Loucy (cell line): Measurements from ENCODE around the gene TNS2.

Experiments
- CTCF ChIP-seq: fragments of 200-600 bp; sonication (generic); conservative IDR thresholded peaks from 2 replicates; pipeline ENCODE4 v1.5.1; 2014; ENCODE audit warnings: mild to moderate bottlenecking, antibody characterized with exemption, low read length
- EZH2phosphoT487 ChIP-seq: fragments of 200-600 bp; IDR thresholded peaks from 2 replicates; pipeline ENCODE4 v1.6.1; 2018; ENCODE audit warnings: antibody characterized with exemption, mild to moderate bottlenecking, moderate library complexity, borderline replicate concordance

- TF ChIP-seq CTCF, result no peak
- TF ChIP-seq EZH2phosphoT487, result no peak
These were observed 50.7 kb downstream of the TNS2 start for GRCh38 chr12:53100466-53101151.
